Ascending aorta (tissue), 2 donors: ENCODE data around the gene SF3A2. TPM values are rescaled to one million over a fixed set of nuclear protein-coding genes. Genes with fewer than 3 reads are reported as not detected.

Source experiments
- DNase-seq, 2 donors: peaks; one replicate each; pipeline ENCODE4 v3.0.0-alpha.2; 2019; ENCODE audit warnings: low spot score in 2 of 2
- H3K27ac ChIP-seq, 2 donors: fragments of 200-600 bp; sonication (generic); one replicate each; pipeline ENCODE4 v1.5.1; 2016 to 2017; ENCODE audit warnings: mild to moderate bottlenecking in 1 of 2
- H3K27me3 ChIP-seq: fragments of 200-600 bp; sonication (generic); one replicate; pipeline ENCODE4 v1.5.1; 2017
- H3K36me3 ChIP-seq, 2 donors: fragments of 200-600 bp; sonication (generic); one replicate each; pipeline ENCODE4 v1.5.1; 2016
- H3K4me1 ChIP-seq, 2 donors: fragments of 200-600 bp; sonication (generic); one replicate each; pipeline ENCODE4 v1.5.1; 2016 to 2017; ENCODE audit warnings: mild to moderate bottlenecking in 1 of 2
- H3K4me3 ChIP-seq, 2 donors: fragments of 200-600 bp; sonication (generic); one replicate each; pipeline ENCODE4 v1.5.1; 2016 to 2017; ENCODE audit warnings: mild to moderate bottlenecking in 1 of 2
- H3K9me3 ChIP-seq, 2 donors: fragments of 200-600 bp; sonication (generic); one replicate each; pipeline ENCODE4 v1.5.1; 2016
- intact Hi-C: fragments of 100-400 bp; cut with DNase I; formaldehyde crosslinking; loops from one replicate; pipeline ENCODE4 v1.15.1; 2023
- total RNA-seq: library from RNA; depleted of rRNA; stranded (reverse); fragments of >200 nt; gene quantifications from one replicate; pipeline ENCODE4 v1.1.0, GENCODE V29; 2016
- TF ChIP-seq, protein P1 (sequence below), 3 experiments: fragments of 200-600 bp in 2 of 3; fragments of 450-650 bp in 1 of 3; sonication (generic) in 2 of 3; IDR thresholded peaks; one replicate each; pipeline ENCODE4 v1.5.1; 2016 to 2019; ENCODE audit warnings: antibody characterized with exemption in 3 of 3, mild to moderate bottlenecking in 1 of 3, moderate library complexity in 1 of 3

SF3A2 gene
- total RNA-seq, 1 donor from 2014 or later, result 21.3 TPM

GRCh38 chr19:2237869-2238153 is 1.2 kb downstream of the SF3A2 start:
- DNase-seq, result no peak
- Histone ChIP-seq H3K4me3 (peak overlapping the region; percentile 85 to 100), H3K27me3 (no peaks in the 10 kb centered on the region), H3K36me3 (peaks cover 6 to 10% of the 10 kb centered on the region in 2 donors), H3K4me1 (peaks cover 19 to 54% of the 10 kb centered on the region in 2 donors), H3K9me3 (no peaks in the 10 kb centered on the region), H3K27ac (no peak overlapping the region)
- TF ChIP-seq, protein P1, sequence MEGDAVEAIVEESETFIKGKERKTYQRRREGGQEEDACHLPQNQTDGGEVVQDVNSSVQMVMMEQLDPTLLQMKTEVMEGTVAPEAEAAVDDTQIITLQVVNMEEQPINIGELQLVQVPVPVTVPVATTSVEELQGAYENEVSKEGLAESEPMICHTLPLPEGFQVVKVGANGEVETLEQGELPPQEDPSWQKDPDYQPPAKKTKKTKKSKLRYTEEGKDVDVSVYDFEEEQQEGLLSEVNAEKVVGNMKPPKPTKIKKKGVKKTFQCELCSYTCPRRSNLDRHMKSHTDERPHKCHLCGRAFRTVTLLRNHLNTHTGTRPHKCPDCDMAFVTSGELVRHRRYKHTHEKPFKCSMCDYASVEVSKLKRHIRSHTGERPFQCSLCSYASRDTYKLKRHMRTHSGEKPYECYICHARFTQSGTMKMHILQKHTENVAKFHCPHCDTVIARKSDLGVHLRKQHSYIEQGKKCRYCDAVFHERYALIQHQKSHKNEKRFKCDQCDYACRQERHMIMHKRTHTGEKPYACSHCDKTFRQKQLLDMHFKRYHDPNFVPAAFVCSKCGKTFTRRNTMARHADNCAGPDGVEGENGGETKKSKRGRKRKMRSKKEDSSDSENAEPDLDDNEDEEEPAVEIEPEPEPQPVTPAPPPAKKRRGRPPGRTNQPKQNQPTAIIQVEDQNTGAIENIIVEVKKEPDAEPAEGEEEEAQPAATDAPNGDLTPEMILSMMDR (IDR thresholded peaks at IDR 0.05), result no peak
- intact Hi-C loops, result loop anchor here (2.0 to 5.0 kb wide), 2 partner anchors 91 to 154 kb away; partner anchors contain the start of genes LSM7 and SPPL2B

DNA sequence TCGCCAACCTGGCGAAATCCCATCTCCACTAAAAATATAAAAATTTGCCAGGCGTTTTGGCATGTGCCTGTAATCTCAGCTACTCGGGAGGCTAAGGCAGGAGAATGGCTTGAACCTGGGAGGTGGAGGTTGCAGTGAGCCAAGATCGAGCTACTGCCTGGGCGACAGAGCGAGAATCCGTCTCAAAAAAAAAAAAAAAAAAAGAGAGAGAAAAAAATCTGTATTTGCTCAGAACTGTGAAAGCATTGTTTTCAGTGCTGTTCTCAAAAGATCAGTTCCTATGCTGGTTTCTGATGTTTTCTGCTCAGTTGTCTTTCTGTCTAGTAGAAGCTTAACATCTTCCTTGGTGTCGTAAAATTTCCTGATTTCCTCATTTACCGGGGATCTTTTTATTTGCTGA is 2.5 kb downstream of the SF3A2 start:
- H3K9me3 ChIP-seq, result no peaks in the 10 kb centered on the region
- H3K4me1 ChIP-seq, result peaks cover 19 to 55% of the 10 kb centered on the region in 2 donors
- no peak for DNase-seq
- H3K27ac ChIP-seq, result peak overlapping the region; percentile 72 to 88
- peak overlapping the region in 1 of 2 donors; percentile 68 for H3K4me3 ChIP-seq
- H3K27me3 ChIP-seq, result no peaks in the 10 kb centered on the region
- intact Hi-C loops, result loop anchor here (5.0 kb wide), 1 partner anchor 153 kb away; no protein-coding TSS in a partner anchor
- peaks cover 10% of the 10 kb centered on the region in 2 donors for H3K36me3 ChIP-seq
- TF ChIP-seq, protein P1 (IDR thresholded peaks at IDR 0.05), result no peak

- Histone ChIP-seq H3K27ac (peak overlapping the region; percentile 72 to 88), H3K4me3 (peak overlapping the region; percentile 46 to 68), H3K27me3 (no peaks in the 10 kb centered on the region), H3K36me3 (peaks cover 19% of the 10 kb centered on the region in 2 donors), H3K9me3 (no peaks in the 10 kb centered on the region), H3K4me1 (peaks cover 19 to 53% of the 10 kb centered on the region in 2 donors)
- intact Hi-C loops, result loop anchor here (5.0 kb wide), 1 partner anchor 152 kb away; no protein-coding TSS in a partner anchor
- no peak for DNase-seq
- TF ChIP-seq, protein P1 (IDR thresholded peaks at IDR 0.05), result no peak
These were observed 3.4 kb downstream of the SF3A2 start for GRCh38 chr19:2239771-2240770.

DNA sequence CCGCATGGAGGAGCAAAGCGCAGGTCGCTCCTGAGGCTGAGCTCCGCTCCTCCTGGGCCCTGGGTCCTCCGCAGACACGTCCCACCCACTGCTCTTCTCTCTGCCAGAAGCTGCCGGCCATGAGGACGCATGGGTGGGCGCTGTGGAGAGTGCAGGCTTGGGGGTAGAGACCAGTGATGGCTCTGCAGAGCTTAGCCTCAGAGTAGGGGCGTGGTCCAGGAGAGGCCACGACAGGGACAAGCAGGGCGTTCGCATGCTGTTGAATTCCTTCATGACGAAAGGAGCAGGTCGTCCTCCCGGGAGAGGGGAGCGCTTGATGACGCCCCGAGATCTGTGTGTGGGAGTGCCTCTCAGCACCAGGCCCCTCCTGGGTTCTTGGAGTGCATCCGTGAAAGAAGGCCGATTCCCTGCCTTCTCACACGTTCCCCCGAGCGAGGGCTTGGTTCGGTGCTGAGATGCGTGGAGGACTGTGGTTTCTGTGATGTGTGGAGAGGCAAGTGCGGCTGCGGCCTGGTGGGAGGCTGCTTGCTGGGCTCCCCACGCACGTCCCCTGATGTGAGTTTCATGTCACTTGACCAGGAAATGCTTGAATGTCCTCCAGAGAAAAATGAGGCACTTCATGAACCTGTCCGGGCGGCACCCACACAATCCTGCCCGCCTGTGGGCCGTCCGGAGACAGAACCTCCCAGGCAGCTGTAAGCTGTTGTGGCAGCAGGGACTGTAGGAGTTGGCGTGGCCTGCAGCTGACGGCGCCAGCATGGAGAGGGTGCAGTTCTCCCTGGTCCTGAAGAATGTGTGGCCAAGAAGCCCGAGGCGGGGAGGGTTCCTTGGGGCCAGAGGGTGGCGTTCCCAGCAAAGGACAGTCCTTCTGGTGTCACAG is 4.5 kb downstream of the SF3A2 start:
- peak overlapping the region; percentile 46 to 68 for H3K4me3 ChIP-seq
- peaks cover 19 to 49% of the 10 kb centered on the region in 2 donors for H3K4me1 ChIP-seq
- TF ChIP-seq, protein P1 (IDR thresholded peaks at IDR 0.05), result no peak
- intact Hi-C loops, result no loop called here
- no peaks in the 10 kb centered on the region for H3K9me3 ChIP-seq
- H3K36me3 ChIP-seq, result peaks cover 29% of the 10 kb centered on the region in 2 donors
- peak overlapping the region; percentile 72 to 88 for H3K27ac ChIP-seq
- H3K27me3 ChIP-seq, result no peaks in the 10 kb centered on the region
- DNase-seq, result no peak

GRCh38 chr19:2242092-2242537 is 5.5 kb downstream of the SF3A2 start:
- DNase-seq, result no peak
- no peaks in the 10 kb centered on the region for H3K9me3 ChIP-seq
- H3K27me3 ChIP-seq, result no peaks in the 10 kb centered on the region
- H3K36me3 ChIP-seq, result peaks cover 39% of the 10 kb centered on the region in 2 donors
- H3K4me1 ChIP-seq, result peaks cover 18 to 49% of the 10 kb centered on the region in 2 donors
- intact Hi-C loops, result no loop called here
- no peak overlapping the region for H3K4me3 ChIP-seq
- peak overlapping the region in 1 of 2 donors; percentile 88 for H3K27ac ChIP-seq
- TF ChIP-seq, protein P1 (IDR thresholded peaks at IDR 0.05), result no peak
